WTC11 (cell line): ENCODE results near the gene UVRAG. TPM values are rescaled to one million over a fixed set of nuclear protein-coding genes. Genes with fewer than 3 reads are reported as not detected.
"Not testable (repeated sequence)": the region's sequence is repeated elsewhere in the genome, so short reads cannot be mapped to it uniquely, and the experiment has no call there.

Experiments used
- ATAC-seq: fragments of 200-7000 bp; cut with Tn5 transposase; 2 replicates; pipeline ENCODE4 v1.10.0; 2021; ENCODE audit warnings: mild to moderate bottlenecking, moderate library complexity
- CTCF ChIA-PET: fragments of 300-600 bp; sonication (Branson Sonifier 250); formaldehyde crosslinking; loops from one replicate; lab custom pipeline; 2021; ENCODE audit warnings: antibody characterized with exemption; lab: Charles Lee
- POLR2A ChIA-PET: fragments of 350-600 bp; sonication (Branson Sonifier 250); formaldehyde crosslinking; loops from one replicate; lab custom pipeline; 2021; ENCODE audit warnings: antibody characterized with exemption; lab: Charles Lee
- DNase-seq: peaks from one replicate; pipeline ENCODE4 v3.0.0; 2021; ENCODE audit warnings: low spot score
- H3K27ac Mint-ChIP-seq: 2 replicates; pipeline ENCODE4 v1.8.0; 2021; ENCODE audit warnings: mixed read lengths
- H3K27me3 Mint-ChIP-seq: 2 replicates; pipeline ENCODE4 v1.8.0; 2021; ENCODE audit warnings: low read depth, mild to moderate bottlenecking, moderate library complexity, mixed read lengths
- H3K36me3 Mint-ChIP-seq: 2 replicates; pipeline ENCODE4 v1.8.0; 2021; ENCODE audit warnings: mixed read lengths
- H3K4me1 Mint-ChIP-seq: 2 replicates; pipeline ENCODE4 v1.8.0; 2022; ENCODE audit warnings: mixed read lengths
- H3K4me3 Mint-ChIP-seq: 2 replicates; pipeline ENCODE4 v1.8.0; 2021; ENCODE audit warnings: mild to moderate bottlenecking, moderate library complexity, mixed read lengths
- H3K9me3 Mint-ChIP-seq: 2 replicates; pipeline ENCODE4 v1.8.0; 2021; ENCODE audit warnings: mixed read lengths
- AFF4 ChIP-seq: sonication (generic); formaldehyde crosslinking; IDR thresholded peaks from 2 replicates; pipeline ENCODE4 v1.8.1; 2023; ENCODE audit warnings: mild to moderate bottlenecking, missing genetic modification reagents, borderline replicate concordance
- ATF1 ChIP-seq: sonication (generic); formaldehyde crosslinking; IDR thresholded peaks from 2 replicates; pipeline ENCODE4 v1.8.1; 2023; ENCODE audit warnings: mild to moderate bottlenecking, moderate library complexity, missing genetic modification reagents
- ATF3 ChIP-seq: sonication (generic); formaldehyde crosslinking; conservative IDR thresholded peaks from 2 replicates; pipeline ENCODE4 v1.8.1; 2022; ENCODE audit warnings: mild to moderate bottlenecking, missing genetic modification reagents
- CREM ChIP-seq: sonication (generic); formaldehyde crosslinking; IDR thresholded peaks from 2 replicates; pipeline ENCODE4 v1.8.1; 2022; ENCODE audit warnings: mild to moderate bottlenecking, missing genetic modification reagents, moderate library complexity
- E2F4 ChIP-seq: sonication (generic); formaldehyde crosslinking; IDR thresholded peaks from 2 replicates; pipeline ENCODE4 v1.8.1; 2022; ENCODE audit warnings: low read depth, mild to moderate bottlenecking, moderate library complexity, missing genetic modification reagents, borderline replicate concordance
- E2F5 ChIP-seq: sonication (generic); formaldehyde crosslinking; IDR thresholded peaks from 2 replicates; pipeline ENCODE4 v1.8.1; 2022; ENCODE audit warnings: mild to moderate bottlenecking, moderate library complexity, missing genetic modification reagents
- ELF4 ChIP-seq: sonication (generic); formaldehyde crosslinking; IDR thresholded peaks from 2 replicates; pipeline ENCODE4 v1.8.1; 2022; ENCODE audit warnings: low read depth, mild to moderate bottlenecking, moderate library complexity, missing genetic modification reagents
- FOXJ3 ChIP-seq: sonication (generic); formaldehyde crosslinking; IDR thresholded peaks from 2 replicates; pipeline ENCODE4 v1.9.0; 2021; ENCODE audit warnings: missing genetic modification reagents, mild to moderate bottlenecking, borderline replicate concordance
- FOXK1 ChIP-seq: sonication (generic); formaldehyde crosslinking; IDR thresholded peaks from 2 replicates; pipeline ENCODE4 v1.8.0; 2022; ENCODE audit warnings: mild to moderate bottlenecking, moderate library complexity, missing genetic modification reagents
- HMGXB4 ChIP-seq: sonication (generic); formaldehyde crosslinking; IDR thresholded peaks from 2 replicates; pipeline ENCODE4 v1.8.1; 2023; ENCODE audit warnings: mild to moderate bottlenecking, moderate library complexity, missing genetic modification reagents
- JUN ChIP-seq: sonication (generic); formaldehyde crosslinking; IDR thresholded peaks from 2 replicates; pipeline ENCODE4 v1.8.0; 2023; ENCODE audit warnings: mild to moderate bottlenecking, missing genetic modification reagents
- KAT7 ChIP-seq: sonication (generic); formaldehyde crosslinking; IDR thresholded peaks from 2 replicates; pipeline ENCODE4 v1.8.1; 2023; ENCODE audit warnings: missing genetic modification reagents, mild to moderate bottlenecking, borderline replicate concordance
- RELA ChIP-seq: sonication (generic); formaldehyde crosslinking; IDR thresholded peaks from 2 replicates; pipeline ENCODE4 v1.8.1; 2022; ENCODE audit warnings: missing genetic modification reagents, mild to moderate bottlenecking, borderline replicate concordance
- ZBTB21 ChIP-seq: sonication (generic); formaldehyde crosslinking; IDR thresholded peaks from 2 replicates; pipeline ENCODE4 v1.8.1; 2023; ENCODE audit warnings: mild to moderate bottlenecking, missing genetic modification reagents, borderline replicate concordance
- ZNF219 ChIP-seq: sonication (generic); formaldehyde crosslinking; IDR thresholded peaks from 2 replicates; pipeline ENCODE4 v1.8.0; 2023; ENCODE audit warnings: missing genetic modification reagents, mild to moderate bottlenecking, borderline replicate concordance
- ZNF263 ChIP-seq: sonication (generic); formaldehyde crosslinking; IDR thresholded peaks from 2 replicates; pipeline ENCODE4 v1.8.1; 2022; ENCODE audit warnings: low read depth, mild to moderate bottlenecking, moderate library complexity, missing genetic modification reagents
- ZNF512 ChIP-seq: sonication (generic); formaldehyde crosslinking; IDR thresholded peaks from 2 replicates; pipeline ENCODE4 v1.8.1; 2022; ENCODE audit warnings: missing genetic modification reagents, borderline replicate concordance
- ZSCAN18 ChIP-seq: fragments of 250-450 bp; sonication (Bioruptor Pico); IDR thresholded peaks from 2 replicates; pipeline ENCODE4 v2.1.2; 2022; ENCODE audit warnings: mild to moderate bottlenecking, moderate library complexity
- total RNA-seq: library from RNA; stranded (reverse); gene quantifications from 3 replicates; pipeline ENCODE4 v1.2.3, GENCODE V29; 2021

Gene UVRAG
- total RNA-seq, 1 experiment from 2014 or later: 14.5 TPM

- TF ChIP-seq E2F4 (CRISPR knock-in tag) (no peak), KAT7 (CRISPR knock-in tag) (no peak), ZBTB21 (no peak), HMGXB4 (CRISPR knock-in tag) (no peak), ATF3 (CRISPR knock-in tag) (no peak), ELF4 (CRISPR knock-in tag) (no peak), FOXK1 (no peak), CREM (no peak)
These were observed 36.2 kb downstream of the UVRAG start (continued) for GRCh38 chr11:75851203-75851602.

GRCh38 chr11:75852406-75853017 is 37.5 kb downstream of the UVRAG start:
- TF ChIP-seq ATF1 (CRISPR knock-in tag) (no peak), FOXJ3 (CRISPR knock-in tag) (no peak), ZNF512 (no peak)
- Mint-ChIP-seq H3K4me3 (no peak overlapping the region), H3K27ac (no peak overlapping the region), H3K9me3 (peaks cover 8% of the 10 kb centered on the region), H3K27me3 (no peaks in the 10 kb centered on the region), H3K36me3 (peaks cover 6% of the 10 kb centered on the region), H3K4me1 (peaks cover 3% of the 10 kb centered on the region)
- CTCF ChIA-PET: interaction anchor here (0.6 kb wide), 1 partner anchor 28 kb away, joined by 4 read pairs; no protein-coding TSS in a partner anchor
- POLR2A ChIA-PET: interaction anchor here (0.6 kb wide), 1 partner anchor 27 kb away, joined by 3 read pairs; no protein-coding TSS in a partner anchor
- no peak for ATAC-seq
- DNase-seq: no peak

- H3K4me3 Mint-ChIP-seq, H3K27me3 Mint-ChIP-seq, CTCF ChIA-PET, H3K27ac Mint-ChIP-seq, H3K9me3 Mint-ChIP-seq, H3K36me3 Mint-ChIP-seq, ATAC-seq, H3K4me1 Mint-ChIP-seq, POLR2A ChIA-PET, DNase-seq: not testable (repeated sequence)
These were observed 38.6 kb downstream of the UVRAG start for GRCh38 chr11:75853563-75853962.

GRCh38 chr11:75853971-75854370 is 39.0 kb downstream of the UVRAG start:
- POLR2A ChIA-PET: no interaction called here
- no peak overlapping the region for H3K27ac Mint-ChIP-seq
- CTCF ChIA-PET: no interaction called here
- peaks cover 8% of the 10 kb centered on the region for H3K9me3 Mint-ChIP-seq
- no peak overlapping the region for H3K4me3 Mint-ChIP-seq
- DNase-seq (no peak), ATAC-seq (no peak)
- H3K36me3 Mint-ChIP-seq: peaks cover 6% of the 10 kb centered on the region
- H3K4me1 Mint-ChIP-seq: peaks cover 3% of the 10 kb centered on the region
- H3K27me3 Mint-ChIP-seq: no peaks in the 10 kb centered on the region
- no peak for TF ChIP-seq ZNF263
- no peak for TF ChIP-seq KAT7 (CRISPR knock-in tag)
- TF ChIP-seq CREM: no peak
- no peak for TF ChIP-seq AFF4 (CRISPR knock-in tag)
- no peak for TF ChIP-seq ZSCAN18 (CRISPR knock-in tag)
- TF ChIP-seq ZNF219 (CRISPR knock-in tag): no peak
- TF ChIP-seq FOXJ3 (CRISPR knock-in tag): no peak
- no peak for TF ChIP-seq E2F5
- TF ChIP-seq ZBTB21: no peak
- TF ChIP-seq RELA: no peak
- no peak for TF ChIP-seq JUN (CRISPR knock-in tag)
